Activated naive CD4-positive, alpha-beta T cell treated with anti-CD3 and anti-CD28 coated beads for 36 hours (primary cell): ENCODE measurements around the gene DENND4A. TPM values are rescaled to one million over a fixed set of nuclear protein-coding genes. Genes with fewer than 3 reads are reported as not detected.

Experiments
- CTCF ChIA-PET: fragments of 350-600 bp; sonication (Branson Sonifier 250); formaldehyde crosslinking; loops from one replicate; lab custom pipeline; 2021; ENCODE audit warnings: antibody characterized with exemption; lab: Charles Lee
- DNase-seq: peaks from one replicate; pipeline ENCODE4 v3.0.0-alpha.2; 2020
- H3K27ac Mint-ChIP-seq: one replicate; pipeline ENCODE4 v1.8.0; 2021; ENCODE audit warnings: mild to moderate bottlenecking, mixed read lengths
- H3K27me3 Mint-ChIP-seq: one replicate; pipeline ENCODE4 v1.8.0; 2021; ENCODE audit warnings: low read depth, mixed read lengths
- H3K36me3 Mint-ChIP-seq: one replicate; pipeline ENCODE4 v1.8.0; 2021; ENCODE audit warnings: low read depth, mixed read lengths
- H3K4me1 Mint-ChIP-seq: one replicate; pipeline ENCODE4 v1.8.0; 2021; ENCODE audit warnings: low read depth, mixed read lengths
- H3K4me3 Mint-ChIP-seq: one replicate; pipeline ENCODE4 v1.8.0; 2021; ENCODE audit warnings: mild to moderate bottlenecking, moderate library complexity, mixed read lengths
- H3K9me3 Mint-ChIP-seq: one replicate; pipeline ENCODE4 v1.8.0; 2021; ENCODE audit warnings: mixed read lengths
- intact Hi-C: fragments of 100-400 bp; cut with micrococcal nuclease; formaldehyde crosslinking; loops from one replicate; pipeline ENCODE4 v1.15.1; 2023
- total RNA-seq, 2 experiments: library from RNA; stranded (reverse); gene quantifications; one replicate each; pipeline ENCODE4 v1.2.3, GENCODE V29; 2021

The DENND4A gene
- 10 to 100 TPM; 23.9 to 24.9 TPM for total RNA-seq

DNA sequence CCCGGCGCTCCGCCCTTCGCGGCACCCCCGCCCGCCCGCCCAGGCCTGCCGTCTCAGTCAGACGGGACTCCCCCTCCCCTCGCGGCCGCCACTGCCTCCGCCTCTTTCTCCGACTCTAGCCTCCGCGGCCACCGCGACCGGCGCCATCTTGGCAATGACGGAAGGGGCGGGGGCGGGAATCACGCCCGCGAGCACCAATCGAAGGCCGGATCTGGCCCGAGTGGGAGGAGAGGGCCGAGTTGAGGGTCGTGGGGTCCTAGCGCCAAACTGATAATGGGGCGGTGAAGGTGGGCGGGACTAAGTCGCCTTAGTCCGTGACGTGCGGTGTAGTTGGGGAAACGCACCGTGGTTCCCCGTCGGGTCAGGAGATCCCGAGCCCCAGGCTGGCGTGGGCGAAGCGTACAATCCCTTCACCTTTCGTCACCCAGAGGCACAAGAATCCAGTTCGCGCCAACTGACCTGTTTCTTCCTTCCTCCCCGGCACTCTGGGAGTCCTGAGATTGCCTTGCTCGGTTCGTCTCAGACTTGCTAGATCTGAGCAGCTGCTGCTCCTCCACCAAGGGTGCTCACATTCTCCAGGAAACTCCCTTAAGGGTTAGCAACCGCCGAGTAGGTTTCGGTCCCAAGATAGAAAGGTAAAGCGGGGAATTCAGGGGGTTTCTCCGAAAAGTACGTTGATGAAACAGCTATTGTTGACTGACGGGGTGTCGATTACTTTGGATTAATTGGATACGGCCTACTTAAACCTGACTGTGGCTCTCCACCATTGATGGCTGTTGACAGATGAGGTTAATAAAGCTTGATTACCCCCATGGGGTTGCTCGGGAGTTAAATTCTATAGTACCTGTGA lies at the start of gene DENND4A:
DENND4A (minus strand) TSS at position 156 of the 850 bp plus-strand sequence. CDS start 35,843 bp downstream, outside the sequence.
- intact Hi-C loops = loop anchor here (1.0 to 10.0 kb wide), 8 partner anchors 13 to 898 kb away; partner anchors contain the start of genes RAB11A and RNU5A-1
- no peaks in the 10 kb centered on the region for H3K9me3 Mint-ChIP-seq

DNA sequence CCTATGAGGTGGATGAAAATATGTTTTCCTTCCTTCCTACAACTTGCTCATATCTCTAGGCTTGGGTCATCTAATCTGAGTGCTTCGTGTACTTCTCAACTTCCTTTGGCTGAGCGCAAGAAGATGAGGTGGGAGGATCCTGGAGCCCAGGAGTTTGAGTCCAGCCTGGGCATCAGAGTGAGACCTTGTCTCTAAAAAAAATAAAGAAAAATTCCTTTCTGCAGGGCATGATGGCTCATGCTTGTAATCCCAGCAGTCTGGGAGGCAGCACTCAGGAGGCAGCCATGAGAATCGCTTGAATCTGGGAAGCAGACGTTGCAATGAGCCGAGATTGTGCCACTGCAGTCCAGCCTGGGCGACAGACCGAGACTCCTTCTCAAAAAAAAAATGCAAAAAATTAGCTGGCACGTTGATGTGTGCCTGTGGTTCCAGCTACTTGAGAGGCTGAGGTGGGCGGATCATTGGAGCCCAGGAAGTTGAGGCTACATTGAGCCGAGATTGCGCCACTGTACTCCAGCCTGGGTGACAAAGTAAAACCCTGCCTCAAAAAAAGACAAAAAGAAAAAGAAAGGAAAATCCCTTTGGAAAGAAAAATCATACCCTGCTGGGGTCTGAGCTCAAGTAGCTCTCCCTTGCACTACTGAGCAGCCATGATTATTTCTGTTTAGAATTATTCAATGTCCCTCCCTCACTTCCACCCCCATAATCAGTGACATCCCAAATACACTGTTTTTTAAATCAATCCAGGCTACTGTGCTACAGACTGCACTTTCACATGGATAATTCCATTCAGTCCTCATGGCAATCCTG lies 49.2 kb upstream of the DENND4A start:
- no peak overlapping the region for H3K27ac Mint-ChIP-seq
- no peaks in the 10 kb centered on the region for H3K27me3 Mint-ChIP-seq
- intact Hi-C loops = no loop called here
- H3K4me3 Mint-ChIP-seq = no peak overlapping the region
- DNase-seq = no peak
- no peaks in the 10 kb centered on the region for H3K4me1 Mint-ChIP-seq
- CTCF ChIA-PET = interaction anchor here (0.9 to 1.4 kb wide), 2 partner anchors 10 to 16 kb away, joined by 3 to 5 read pairs; no protein-coding TSS in a partner anchor
- no peaks in the 10 kb centered on the region for H3K9me3 Mint-ChIP-seq
- no peaks in the 10 kb centered on the region for H3K36me3 Mint-ChIP-seq

More for the DNA sequence above, at the start of gene DENND4A:
- peak; percentile 99 for DNase-seq
- H3K4me1 Mint-ChIP-seq = peaks cover 58% of the 10 kb centered on the region
- H3K36me3 Mint-ChIP-seq = no peaks in the 10 kb centered on the region
- H3K27ac Mint-ChIP-seq = peak within 1 kb of the TSS; percentile 98
- CTCF ChIA-PET = interaction anchor here (0.7 to 2.5 kb wide), 5 partner anchors 14 to 40 kb away, joined by 3 to 10 read pairs (median 6); no protein-coding TSS in a partner anchor
- peak within 1 kb of the TSS; percentile 88 for H3K4me3 Mint-ChIP-seq
- H3K27me3 Mint-ChIP-seq = no peaks in the 10 kb centered on the region

DNA sequence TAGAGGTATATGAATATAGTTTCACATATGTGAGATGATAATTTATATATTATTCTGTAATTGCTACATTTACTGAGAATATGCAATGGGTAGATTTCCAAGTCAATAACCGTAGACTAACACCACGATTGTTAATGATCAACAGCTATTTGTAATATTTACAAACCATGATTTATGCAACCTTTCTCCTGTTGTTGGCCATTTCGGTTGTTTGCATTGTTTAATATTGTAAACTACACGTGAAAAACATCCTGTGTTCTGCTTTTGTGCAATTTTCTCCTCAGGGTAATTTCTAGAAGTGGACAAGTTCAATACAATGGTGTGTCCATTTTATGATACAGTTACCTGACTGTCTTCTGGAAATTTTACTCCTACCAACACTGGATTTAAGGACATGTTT lies 47.9 kb upstream of the DENND4A start:
- no peaks in the 10 kb centered on the region for H3K9me3 Mint-ChIP-seq
- intact Hi-C loops = no loop called here
- no peaks in the 10 kb centered on the region for H3K4me1 Mint-ChIP-seq
- no peaks in the 10 kb centered on the region for H3K27me3 Mint-ChIP-seq
- no peak overlapping the region for H3K27ac Mint-ChIP-seq
- CTCF ChIA-PET = no interaction called here
- H3K36me3 Mint-ChIP-seq = no peaks in the 10 kb centered on the region
- DNase-seq = no peak
- H3K4me3 Mint-ChIP-seq = no peak overlapping the region

DNA sequence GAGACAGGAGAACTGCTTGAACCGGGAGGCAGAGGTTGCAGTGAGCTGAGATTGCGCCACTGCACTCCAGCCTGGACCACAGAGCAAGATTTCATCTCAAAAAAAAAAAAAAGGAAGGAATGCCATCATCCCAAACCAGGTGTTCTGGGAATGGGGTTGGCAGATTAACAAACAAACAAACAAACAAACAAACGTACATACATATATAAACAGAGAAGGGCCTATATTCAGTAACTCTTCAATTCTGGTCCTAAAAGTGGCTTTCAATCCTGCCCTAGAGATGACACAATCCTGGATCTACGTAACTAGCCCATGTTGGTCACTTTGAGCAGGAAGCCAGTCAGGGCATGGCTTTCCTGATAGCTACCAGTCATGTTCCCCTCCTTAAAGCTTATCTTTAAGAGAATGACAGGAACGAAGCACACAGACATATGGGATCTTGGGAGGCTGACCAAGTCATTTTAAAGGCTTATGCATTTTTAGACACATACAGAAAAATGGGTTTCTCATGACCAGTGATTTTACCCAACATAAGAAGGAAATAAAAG lies 47.3 kb upstream of the DENND4A start:
- Mint-ChIP-seq H3K4me1 (peaks cover 2% of the 10 kb centered on the region), H3K4me3 (no peak overlapping the region), H3K9me3 (no peaks in the 10 kb centered on the region), H3K27ac (no peak overlapping the region), H3K36me3 (no peaks in the 10 kb centered on the region), H3K27me3 (no peaks in the 10 kb centered on the region)
- CTCF ChIA-PET = interaction anchor here (0.6 kb wide), 1 partner anchor 439 kb away, joined by 3 read pairs; no protein-coding TSS in a partner anchor
- DNase-seq = no peak
- intact Hi-C loops = no loop called here

DNA sequence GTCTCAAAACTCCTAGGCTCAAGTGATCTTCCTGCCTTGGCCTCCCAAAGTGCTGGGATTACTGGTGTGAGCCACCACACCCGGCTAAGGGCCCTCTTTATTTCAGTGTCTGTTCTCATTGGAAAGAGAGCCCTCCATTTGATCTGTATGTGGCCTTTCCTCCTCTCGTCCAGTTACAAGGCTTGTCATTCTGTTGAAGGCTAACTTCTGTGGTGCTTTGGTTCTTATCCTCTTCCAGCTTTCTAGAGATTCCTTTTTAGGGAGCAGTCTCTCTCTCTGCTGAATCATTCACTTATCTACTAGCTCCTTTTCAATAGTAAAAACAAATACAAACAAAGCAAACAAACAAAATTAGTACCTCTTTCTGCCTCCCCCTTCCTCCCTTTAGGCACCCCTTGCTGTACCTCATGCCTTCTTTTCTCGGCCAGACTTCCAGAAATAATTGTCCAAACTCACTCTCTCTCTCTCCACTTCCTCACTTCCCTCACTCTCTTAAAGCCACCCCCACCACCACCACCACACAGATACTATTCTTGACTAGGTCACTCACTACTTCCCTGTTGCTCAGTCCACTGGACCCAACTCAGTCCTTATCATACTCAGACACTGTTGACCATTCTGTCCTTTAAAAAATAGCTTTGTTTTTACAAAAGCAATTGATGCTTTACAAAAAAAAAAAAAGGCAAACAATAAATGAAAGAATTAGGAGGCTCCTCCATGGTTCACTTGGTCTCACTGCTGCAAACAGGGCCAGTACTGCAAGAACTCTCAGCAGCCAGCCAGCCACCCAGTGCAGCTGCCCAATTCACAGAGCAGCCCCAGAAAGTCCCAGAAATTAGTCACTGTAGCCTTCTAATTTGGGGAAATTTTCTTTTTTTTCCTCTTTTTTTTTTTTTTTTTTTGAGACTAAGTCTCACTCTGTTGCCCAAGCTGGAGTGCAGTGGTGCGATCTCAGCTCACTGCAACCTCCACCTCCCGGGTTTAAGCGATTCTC lies 45.5 kb upstream of the DENND4A start:
- H3K9me3 Mint-ChIP-seq = no peaks in the 10 kb centered on the region
- no peak for DNase-seq
- peaks cover 17% of the 10 kb centered on the region for H3K4me1 Mint-ChIP-seq
- CTCF ChIA-PET = interaction anchor here (0.6 to 5.6 kb wide), 14 partner anchors 8 to 365 kb away, joined by 3 to 43 read pairs (median 4); no protein-coding TSS in a partner anchor
- no peak overlapping the region for H3K4me3 Mint-ChIP-seq
- H3K27me3 Mint-ChIP-seq = no peaks in the 10 kb centered on the region
- intact Hi-C loops = no loop called here
- no peaks in the 10 kb centered on the region for H3K36me3 Mint-ChIP-seq
- H3K27ac Mint-ChIP-seq = no peak overlapping the region

DNA sequence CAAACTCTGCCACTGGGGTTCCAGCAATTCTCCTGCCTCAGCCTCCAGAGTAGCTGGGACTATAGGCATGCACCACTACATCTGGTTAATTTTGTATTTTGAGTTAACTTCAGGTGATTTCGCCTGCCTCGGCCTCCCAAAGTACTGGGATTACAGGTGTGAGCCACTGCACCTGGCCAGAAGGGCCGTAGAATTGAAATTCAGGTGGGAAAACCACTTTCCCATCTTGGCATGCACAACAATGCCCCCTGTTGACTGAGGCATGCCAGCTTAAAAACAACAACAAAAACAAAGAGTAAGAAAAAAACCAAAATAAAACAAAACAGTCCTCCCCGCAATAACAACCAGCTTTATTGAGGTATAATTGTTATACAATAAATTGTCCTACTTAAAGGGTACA lies 44.6 kb upstream of the DENND4A start:
- no peak overlapping the region for H3K4me3 Mint-ChIP-seq
- DNase-seq = no peak
- intact Hi-C loops = no loop called here
- no peaks in the 10 kb centered on the region for H3K36me3 Mint-ChIP-seq
- CTCF ChIA-PET = interaction anchor here (0.5 to 5.6 kb wide), 11 partner anchors 9 to 198 kb away, joined by 3 to 43 read pairs (median 4); no protein-coding TSS in a partner anchor
- H3K27me3 Mint-ChIP-seq = no peaks in the 10 kb centered on the region
- no peaks in the 10 kb centered on the region for H3K9me3 Mint-ChIP-seq
- peaks cover 24% of the 10 kb centered on the region for H3K4me1 Mint-ChIP-seq
- no peak overlapping the region for H3K27ac Mint-ChIP-seq

DNA sequence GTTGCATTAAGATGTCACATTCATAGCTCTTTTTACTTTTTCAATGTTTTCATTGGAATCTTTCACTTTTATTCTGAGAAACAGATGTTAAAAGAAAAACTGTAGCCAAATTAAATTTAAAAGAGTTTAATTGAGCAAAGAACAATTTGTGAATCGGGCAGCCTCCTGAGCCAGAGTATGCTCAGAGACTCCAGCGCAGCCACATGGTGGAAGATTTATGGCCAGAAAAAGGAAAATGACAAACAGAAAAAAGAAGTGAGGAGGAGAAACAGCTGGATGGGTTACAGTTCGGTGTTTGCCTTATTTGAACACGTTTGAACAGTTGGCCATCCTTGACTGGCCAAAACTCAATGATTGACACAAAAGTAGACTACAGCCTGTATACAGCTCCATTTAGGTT lies 43.4 kb upstream of the DENND4A start:
- Mint-ChIP-seq H3K4me3 (no peak overlapping the region), H3K4me1 (peaks cover 27% of the 10 kb centered on the region), H3K36me3 (no peaks in the 10 kb centered on the region), H3K27ac (no peak overlapping the region), H3K27me3 (no peaks in the 10 kb centered on the region), H3K9me3 (no peaks in the 10 kb centered on the region)
- CTCF ChIA-PET = interaction anchor here (1.1 to 5.6 kb wide), 7 partner anchors 10 to 197 kb away, joined by 3 to 43 read pairs (median 5); no protein-coding TSS in a partner anchor
- intact Hi-C loops = no loop called here
- DNase-seq = no peak

DNA sequence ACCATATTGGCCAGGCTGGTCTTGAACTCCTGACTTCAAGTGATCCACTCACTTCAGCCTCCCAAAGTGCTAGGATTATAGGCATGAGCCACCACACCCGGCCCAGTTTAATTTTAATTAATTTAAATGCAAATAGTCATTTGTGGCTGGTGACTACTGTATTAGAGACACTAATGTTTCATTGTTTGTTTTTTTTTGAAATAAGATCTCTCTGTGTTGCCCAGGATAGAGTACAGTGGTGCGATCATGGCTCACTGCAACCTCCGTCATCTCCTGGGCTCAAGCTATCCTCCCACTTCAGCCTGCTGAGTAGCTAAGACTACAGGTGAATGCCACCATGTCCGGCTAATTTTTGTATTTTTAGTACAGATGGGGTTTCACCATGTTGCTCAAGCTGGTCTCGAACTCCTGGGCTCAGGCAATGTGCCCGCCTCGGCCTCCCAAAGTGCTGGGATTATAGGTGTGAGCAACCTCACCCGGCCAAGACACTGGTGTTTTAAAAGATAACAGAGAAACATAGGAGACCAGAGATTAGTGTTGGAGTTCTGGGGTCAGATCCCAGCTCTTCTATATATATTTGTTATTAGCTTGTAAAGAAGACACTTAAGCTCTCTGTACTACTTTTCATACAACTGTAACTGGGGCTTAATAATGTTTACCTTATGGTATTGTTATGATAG lies 42.6 kb upstream of the DENND4A start:
- H3K9me3 Mint-ChIP-seq = no peaks in the 10 kb centered on the region
- H3K36me3 Mint-ChIP-seq = no peaks in the 10 kb centered on the region
- no peak for DNase-seq
- no peak overlapping the region for H3K27ac Mint-ChIP-seq
- H3K4me1 Mint-ChIP-seq = peaks cover 27% of the 10 kb centered on the region
- H3K27me3 Mint-ChIP-seq = no peaks in the 10 kb centered on the region
- CTCF ChIA-PET = interaction anchor here (1.1 to 5.6 kb wide), 5 partner anchors 10 to 196 kb away, joined by 3 to 43 read pairs (median 5); no protein-coding TSS in a partner anchor
- no peak overlapping the region for H3K4me3 Mint-ChIP-seq
- intact Hi-C loops = no loop called here

DNA sequence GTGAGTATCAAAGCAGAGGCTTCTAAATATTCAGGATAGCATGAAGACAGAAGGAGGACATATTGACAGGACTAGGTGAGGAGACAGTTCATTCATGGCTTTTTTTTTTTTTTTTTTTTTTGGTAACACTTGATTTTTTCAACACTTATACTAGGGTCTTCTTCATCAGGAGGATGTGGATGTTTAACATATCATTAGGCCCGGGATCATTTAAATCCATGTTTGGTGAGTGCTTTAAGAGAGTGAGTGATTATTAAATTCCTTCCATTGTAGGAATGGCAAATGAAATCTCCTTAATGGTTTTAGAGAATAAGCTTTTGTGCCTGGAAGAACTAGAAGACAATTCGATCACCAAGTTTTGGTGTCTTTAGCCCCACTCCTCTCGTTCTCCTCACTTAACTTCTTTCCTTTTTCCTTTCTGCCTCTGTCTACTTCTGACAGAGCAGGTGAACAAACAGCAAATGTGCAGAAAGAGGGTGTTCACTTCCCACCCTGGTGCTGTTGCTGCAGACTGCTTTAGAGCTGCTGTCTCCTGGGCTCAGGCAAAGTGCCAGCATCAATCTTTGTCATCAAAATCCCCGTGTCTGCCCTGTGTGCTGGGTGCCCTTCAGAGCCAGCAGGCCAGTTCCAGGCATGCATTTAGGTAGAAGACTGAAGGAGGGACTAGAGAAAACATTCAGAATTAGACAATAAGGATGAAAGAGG lies 41.6 kb upstream of the DENND4A start:
- peak overlapping the region; percentile 81 for H3K27ac Mint-ChIP-seq
- H3K27me3 Mint-ChIP-seq = no peaks in the 10 kb centered on the region
- no peaks in the 10 kb centered on the region for H3K36me3 Mint-ChIP-seq
- intact Hi-C loops = loop anchor here (1.0 to 2.0 kb wide), 4 partner anchors 14 to 222 kb away; partner anchors contain the start of genes INTS14 and RAB11A
- H3K4me3 Mint-ChIP-seq = no peak overlapping the region
- peak; percentile 79 for DNase-seq
- no peaks in the 10 kb centered on the region for H3K9me3 Mint-ChIP-seq
- CTCF ChIA-PET = interaction anchor here (0.6 to 5.6 kb wide), 7 partner anchors 15 to 453 kb away, joined by 3 to 43 read pairs (median 6); no protein-coding TSS in a partner anchor
- H3K4me1 Mint-ChIP-seq = peaks cover 36% of the 10 kb centered on the region
